GM19035 (cell line): ENCODE measurements around the gene TSNAX.

Experiments used
- ATAC-seq: cut with Tn5 transposase; IDR thresholded peaks from one replicate; pipeline ENCODE4 v1.9.1; 2021; ENCODE audit not compliant: unreplicated experiment

TSNAX gene

GRCh38 chr1:231517076-231517475 lies 11.4 kb upstream of the TSNAX start:
- no peak for ATAC-seq

- no peak for ATAC-seq
Observed at GRCh38 chr1:231518485-231519034, 9.9 kb upstream of the TSNAX start.

GRCh38 chr1:231519166-231519565 lies 9.3 kb upstream of the TSNAX start:
- no peak for ATAC-seq

GRCh38 chr1:231522038-231522437 lies 6.4 kb upstream of the TSNAX start:
- no peak for ATAC-seq

GRCh38 chr1:231522931-231523642 lies 5.4 kb upstream of the TSNAX start:
- no peak for ATAC-seq

GRCh38 chr1:231523816-231524215 lies 4.7 kb upstream of the TSNAX start:
- ATAC-seq = no peak

- no peak for ATAC-seq
Observed at GRCh38 chr1:231526536-231526935, 1.9 kb upstream of the TSNAX start.

GRCh38 chr1:231527586-231528171 lies 790 bp upstream of the TSNAX start:
- peak; percentile 29 for ATAC-seq

- ATAC-seq = no peak
Observed at GRCh38 chr1:231533240-231533639, 4.8 kb downstream of the TSNAX start.

- no peak for ATAC-seq
Observed at GRCh38 chr1:231534703-231535159, 6.3 kb downstream of the TSNAX start.

GRCh38 chr1:231536099-231536498 lies 7.6 kb downstream of the TSNAX start:
- ATAC-seq = no peak

- no peak for ATAC-seq
Observed at GRCh38 chr1:231540847-231541246, 12.4 kb downstream of the TSNAX start.

GRCh38 chr1:231541842-231542241 lies 13.4 kb downstream of the TSNAX start:
- no peak for ATAC-seq

- ATAC-seq = no peak
Observed at GRCh38 chr1:231544943-231545592, 16.6 kb downstream of the TSNAX start.

GRCh38 chr1:231546693-231547092 lies 18.2 kb downstream of the TSNAX start:
- no peak for ATAC-seq

- no peak for ATAC-seq
Observed at GRCh38 chr1:231549733-231550447, 21.4 kb downstream of the TSNAX start.

- no peak for ATAC-seq
Observed at GRCh38 chr1:231550448-231550781, 21.9 kb downstream of the TSNAX start.

- ATAC-seq = no peak
Observed at GRCh38 chr1:231553320-231553719, 24.9 kb downstream of the TSNAX start.

- no peak for ATAC-seq
Observed at GRCh38 chr1:231554969-231555368, 26.5 kb downstream of the TSNAX start.

GRCh38 chr1:231557411-231557810 lies 28.9 kb downstream of the TSNAX start:
- no peak for ATAC-seq

- no peak for ATAC-seq
Observed at GRCh38 chr1:231557898-231558707, 29.6 kb downstream of the TSNAX start.
